Bone marrow (tissue), 2 donors: ENCODE results near the gene ACP1.

Source experiments
- DNase-seq, 2 donors: peaks; one replicate each; lab custom pipeline; 2025; lab: John Stamatoyannopoulos, UW

ACP1 gene

DNA sequence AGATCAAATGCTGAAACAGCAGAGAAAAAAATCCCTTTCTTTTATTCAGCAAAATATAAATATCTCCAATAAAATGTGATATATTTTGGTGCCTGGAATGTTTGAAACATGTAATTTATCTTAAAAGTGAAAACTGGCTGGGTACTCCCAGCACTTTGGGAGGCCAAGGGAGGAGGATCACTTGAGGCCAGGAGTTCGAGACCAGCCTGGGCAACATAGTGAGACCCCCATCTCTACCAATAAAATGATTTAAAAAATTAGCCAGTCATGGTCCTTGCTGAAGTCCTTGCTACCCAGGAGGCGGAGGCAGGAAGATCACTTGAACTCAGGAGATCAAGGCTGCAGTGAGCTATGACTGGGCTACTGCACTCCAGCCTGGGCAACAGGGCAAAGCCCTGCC is 9.6 kb upstream of the ACP1 start:
- no peak for DNase-seq

DNA sequence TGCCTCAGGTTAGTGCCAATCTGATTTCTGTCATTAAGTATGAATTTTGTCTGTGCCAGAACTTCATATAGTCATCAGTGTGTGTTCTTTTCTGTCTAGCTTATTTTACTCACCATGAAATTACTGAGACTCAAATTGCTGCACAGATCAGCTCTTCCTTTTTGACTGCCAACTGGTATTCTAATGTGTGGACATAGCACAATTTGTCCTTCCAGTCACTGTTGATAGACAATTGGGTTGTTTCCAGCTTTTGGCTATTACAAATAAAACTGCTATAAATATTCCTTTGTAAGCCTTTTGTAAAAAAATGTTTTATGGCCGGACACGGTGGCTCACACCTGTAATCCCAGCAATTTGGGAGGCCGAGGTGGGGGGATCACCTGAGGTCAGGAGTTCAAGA is 8.7 kb upstream of the ACP1 start:
- DNase-seq, result no peak

DNA sequence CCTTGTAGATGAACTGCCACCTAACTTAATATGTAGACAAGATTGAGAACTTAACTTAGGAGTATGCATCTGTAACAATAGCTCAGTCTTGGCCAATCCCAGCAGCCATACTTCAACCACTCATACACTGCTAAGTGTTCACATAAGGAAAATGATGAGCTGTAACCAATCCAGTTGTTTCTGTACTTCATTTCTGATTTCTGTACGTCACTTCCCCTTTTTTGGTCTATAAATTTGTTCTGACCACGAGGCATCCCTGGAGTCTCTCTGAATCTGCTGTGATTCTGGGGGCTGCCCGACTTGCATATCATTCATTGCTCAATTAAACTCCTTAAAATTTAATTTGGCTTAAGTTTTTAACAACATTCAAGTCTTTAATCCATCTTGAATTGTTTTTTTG is 7.3 kb upstream of the ACP1 start:
- DNase-seq, result no peak

- DNase-seq, result no peak
These were observed 6.9 kb upstream of the ACP1 start for GRCh38 chr2:257842-258241.

DNA sequence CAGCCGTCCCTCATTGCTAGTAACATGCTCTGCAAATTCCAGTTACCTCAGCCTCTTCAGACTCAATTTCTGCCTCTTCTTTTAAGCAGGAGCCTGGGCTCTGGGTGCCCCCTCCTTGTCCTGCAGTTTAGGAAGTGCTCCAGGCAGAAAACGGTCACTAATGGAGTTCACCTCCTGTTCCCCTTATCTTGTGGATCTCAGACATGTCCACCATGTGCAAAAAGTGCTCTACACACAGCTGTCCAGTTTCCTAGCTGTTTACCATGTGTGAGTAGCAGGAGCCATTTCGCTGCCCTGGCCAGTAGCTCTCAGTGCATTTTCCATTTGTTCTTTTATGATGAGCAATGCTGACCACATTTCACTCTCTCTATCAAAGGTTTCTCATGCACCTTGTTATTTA is 5.8 kb upstream of the ACP1 start:
- no peak for DNase-seq

DNA sequence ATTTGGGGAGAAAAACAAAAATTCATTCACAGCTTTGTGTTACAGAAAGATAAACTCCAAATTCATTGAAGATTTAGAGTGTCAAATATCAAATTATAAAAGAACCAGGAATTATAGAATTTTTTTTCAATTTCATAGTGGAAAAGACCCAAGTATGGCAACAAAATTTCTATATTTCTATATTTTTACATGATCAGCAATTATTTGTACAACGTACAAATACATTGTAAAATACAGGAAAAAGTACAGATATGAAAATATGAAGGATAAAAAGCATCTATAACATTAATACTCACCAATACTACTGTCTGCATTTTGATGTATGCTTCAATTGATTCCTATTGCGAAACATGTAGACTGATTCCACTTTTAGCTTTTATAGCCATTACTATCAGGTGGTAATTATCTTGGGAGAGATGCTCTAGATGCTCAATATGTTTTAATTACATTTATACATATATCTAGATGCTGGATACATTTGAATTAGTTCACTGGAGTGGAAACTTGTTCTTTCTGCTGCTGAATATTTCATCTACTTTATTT is 4.9 kb upstream of the ACP1 start:
- DNase-seq, result no peak

DNA sequence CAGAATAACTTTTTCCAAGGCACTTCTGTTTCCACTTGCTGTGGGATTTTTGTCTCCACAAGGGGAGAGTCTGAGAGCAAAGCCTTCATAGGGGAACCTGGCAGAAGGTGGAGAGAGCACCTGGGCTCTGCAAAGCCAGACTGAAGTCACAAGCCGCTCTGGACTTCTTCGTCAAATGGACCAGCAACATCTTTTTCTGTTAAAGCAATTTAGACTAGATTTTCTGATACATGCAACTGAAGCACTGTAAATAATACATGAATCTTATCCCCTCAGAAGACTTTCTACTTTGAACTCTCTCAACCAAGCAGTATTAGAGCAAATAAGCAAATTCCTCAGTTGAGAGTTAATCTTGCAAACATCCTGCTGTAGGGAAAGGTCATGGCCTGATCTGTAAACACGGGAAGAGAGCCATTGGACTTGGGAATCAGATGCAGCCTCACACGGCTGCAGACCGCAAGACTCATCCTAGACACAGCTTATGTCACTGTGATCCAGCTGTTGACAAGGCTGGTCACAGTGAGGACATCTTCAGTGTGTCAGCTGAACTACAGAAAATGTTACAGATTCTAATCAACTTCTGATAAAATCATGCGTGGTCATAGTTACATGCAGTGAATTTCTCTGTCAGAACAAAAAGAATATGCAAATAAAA is 4.1 kb upstream of the ACP1 start:
- DNase-seq, result no peak

DNA sequence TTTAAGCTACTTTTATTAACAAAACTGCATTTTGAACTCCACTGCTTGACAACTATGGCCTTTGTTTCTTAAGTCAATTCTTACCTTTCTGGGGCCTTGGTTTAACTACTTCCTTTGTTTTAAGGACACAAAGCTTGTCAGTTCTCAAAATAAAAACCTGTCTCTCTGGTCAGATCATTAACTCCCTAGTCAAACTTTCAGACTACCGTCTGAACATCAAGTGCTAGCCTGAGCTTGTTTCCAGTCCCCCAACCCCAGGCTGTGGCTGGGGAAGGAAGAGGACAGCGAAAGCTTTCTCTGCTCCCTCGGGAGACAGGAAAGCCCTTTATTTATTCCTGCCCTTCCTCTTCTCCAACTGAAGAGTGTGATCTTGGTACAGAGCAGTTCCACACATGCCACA is 2.6 kb upstream of the ACP1 start:
- no peak for DNase-seq

DNA sequence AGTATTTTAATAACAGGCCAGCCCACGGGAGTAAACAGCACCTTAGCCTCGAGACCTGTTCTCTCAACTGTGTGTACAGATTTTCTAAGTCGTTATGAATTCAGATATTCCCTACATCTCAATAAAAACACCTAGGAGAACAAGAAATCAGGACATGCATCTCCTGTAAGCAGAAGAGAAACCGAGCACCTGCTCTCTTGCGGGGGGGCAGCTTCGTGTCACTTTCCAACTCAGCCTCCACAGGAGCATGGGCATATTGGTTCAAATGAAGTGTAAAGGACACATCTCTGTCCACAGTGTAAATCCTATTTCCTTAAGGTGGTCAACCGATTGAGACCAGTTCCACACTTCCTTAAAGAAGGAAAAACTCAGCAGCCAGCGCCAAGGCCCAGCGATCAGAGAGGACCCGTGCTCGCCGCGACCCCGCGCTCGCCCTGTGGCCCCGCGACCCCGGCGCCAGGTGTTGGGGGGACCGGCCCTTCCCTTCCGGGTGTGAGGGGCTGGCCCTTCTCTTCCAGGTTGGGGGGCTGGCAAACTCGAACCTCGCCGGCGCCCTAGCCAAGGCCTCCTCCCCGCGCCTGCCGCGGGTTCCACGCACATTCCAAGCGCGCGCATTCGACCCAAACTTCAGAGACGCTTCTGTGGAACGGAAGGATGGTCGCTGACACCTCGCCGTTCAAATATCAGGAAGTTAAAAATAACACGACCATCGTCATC is 1.6 kb upstream of the ACP1 start:
- no peak for DNase-seq

DNA sequence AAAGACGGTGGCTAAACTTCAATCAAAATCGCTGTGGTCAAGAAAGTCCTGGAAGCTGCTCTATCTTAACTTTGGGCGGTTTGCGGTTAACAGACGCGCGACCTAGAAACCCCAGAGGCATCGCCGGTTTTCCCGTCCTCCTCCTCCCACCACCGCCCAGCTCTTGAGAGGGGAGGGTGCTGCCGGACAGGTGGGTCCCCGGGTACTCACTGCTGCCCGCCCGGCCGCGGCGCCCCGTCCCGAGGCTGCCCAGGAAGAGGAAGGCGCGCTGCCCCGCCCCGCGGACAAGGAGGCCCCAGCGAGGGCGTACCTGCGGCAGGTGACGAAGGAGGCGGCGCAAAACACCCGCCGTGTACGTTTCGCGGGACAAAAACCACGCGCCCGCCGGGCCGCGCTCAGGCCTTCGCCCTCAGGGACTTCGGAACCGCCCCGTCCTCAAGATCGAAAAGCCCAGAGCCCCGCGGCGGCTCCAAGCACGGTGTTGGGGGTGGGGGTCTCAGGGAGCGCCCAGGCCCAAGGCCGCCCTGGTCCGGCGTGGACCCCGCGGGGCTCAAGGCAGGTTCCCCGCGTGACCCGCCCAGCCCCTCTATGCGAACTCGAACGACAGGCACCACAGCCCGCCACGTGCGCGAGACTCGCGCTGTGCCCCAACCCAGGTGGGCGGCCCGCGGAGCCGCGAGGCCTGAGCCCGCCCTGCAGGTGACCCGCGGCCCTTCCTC is 814 bp upstream of the ACP1 start, which contains the start of gene SH3YL1:
TSS of gene SH3YL1 (minus strand) at position 259 of the 719 bp plus-strand sequence. CDS start at position 211, 48 bp downstream.
- DNase-seq, result no peak

GRCh38 chr2:268323-268722 is 3.6 kb downstream of the ACP1 start:
- no peak for DNase-seq

DNA sequence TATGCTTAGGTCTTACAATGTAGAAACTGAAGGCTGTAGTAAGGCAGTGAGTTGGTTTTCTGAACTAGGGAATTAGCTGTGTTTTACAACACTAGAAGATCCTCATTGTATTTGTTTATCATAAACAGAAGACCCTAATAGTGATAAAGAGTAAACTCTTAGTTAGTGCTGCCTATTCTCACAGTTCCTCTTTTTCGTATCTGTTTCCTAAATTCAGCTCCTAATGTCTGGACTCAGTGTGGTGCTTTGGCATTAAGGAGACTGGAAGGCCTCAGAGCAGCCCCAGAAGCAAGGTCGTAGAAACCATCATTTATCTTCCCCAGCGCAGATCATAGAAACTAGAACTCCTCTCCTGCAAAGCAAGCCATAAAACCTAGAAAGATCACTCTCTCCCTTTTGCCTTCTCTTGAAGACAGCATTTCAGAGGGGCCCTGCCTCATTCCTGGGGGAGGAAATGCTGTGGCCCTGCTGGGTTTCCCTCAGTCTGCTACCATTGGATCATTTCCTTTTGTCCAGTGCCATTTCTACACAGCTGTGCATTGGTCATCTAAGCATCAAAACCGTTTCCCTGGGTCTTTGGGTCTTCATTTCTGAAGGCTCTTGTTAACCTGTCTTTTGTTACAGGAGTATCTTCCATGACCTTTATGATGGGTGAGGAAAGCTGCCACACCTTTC is 4.7 kb downstream of the ACP1 start:
- no peak for DNase-seq

DNA sequence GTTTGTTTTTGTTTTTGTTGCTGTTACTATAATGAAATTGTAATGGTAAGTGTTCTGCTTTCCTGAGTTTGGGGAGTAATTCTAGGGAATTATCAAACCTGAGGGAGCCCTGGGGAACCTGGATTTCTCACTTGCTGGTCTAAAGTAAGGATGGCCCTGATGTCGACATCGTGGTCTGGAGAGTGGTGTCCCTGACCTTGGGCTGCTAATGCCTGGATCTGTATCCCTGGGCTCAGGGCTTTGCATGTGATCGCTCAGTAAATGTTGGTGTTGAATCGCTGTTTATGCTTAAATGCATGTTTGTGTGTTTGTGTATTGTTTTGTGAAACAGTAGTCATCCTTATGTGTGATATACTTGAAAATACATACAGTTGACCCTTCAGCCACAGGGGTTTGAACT is 6.1 kb downstream of the ACP1 start:
- no peak for DNase-seq

DNA sequence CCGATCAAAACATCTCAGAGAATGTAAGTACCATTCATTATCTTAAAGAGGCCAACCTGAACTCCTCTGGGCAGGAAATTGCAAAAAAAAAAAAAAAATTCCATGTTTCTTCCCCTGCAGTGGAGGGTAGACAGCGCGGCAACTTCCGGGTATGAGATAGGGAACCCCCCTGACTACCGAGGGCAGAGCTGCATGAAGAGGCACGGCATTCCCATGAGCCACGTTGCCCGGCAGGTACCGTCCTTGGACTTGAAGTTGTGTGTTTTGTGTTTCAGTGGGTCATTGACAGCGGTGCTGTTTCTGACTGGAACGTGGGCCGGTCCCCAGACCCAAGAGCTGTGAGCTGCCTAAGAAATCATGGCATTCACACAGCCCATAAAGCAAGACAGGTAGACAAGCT is 7.2 kb downstream of the ACP1 start:
- DNase-seq, result no peak

GRCh38 chr2:273333-273732 is 8.6 kb downstream of the ACP1 start:
- DNase-seq, result no peak

- no peak for DNase-seq
These were observed 9.8 kb downstream of the ACP1 start for GRCh38 chr2:274503-274902.

- no peak for DNase-seq
These were observed 10.7 kb downstream of the ACP1 start for GRCh38 chr2:275466-275865.

DNA sequence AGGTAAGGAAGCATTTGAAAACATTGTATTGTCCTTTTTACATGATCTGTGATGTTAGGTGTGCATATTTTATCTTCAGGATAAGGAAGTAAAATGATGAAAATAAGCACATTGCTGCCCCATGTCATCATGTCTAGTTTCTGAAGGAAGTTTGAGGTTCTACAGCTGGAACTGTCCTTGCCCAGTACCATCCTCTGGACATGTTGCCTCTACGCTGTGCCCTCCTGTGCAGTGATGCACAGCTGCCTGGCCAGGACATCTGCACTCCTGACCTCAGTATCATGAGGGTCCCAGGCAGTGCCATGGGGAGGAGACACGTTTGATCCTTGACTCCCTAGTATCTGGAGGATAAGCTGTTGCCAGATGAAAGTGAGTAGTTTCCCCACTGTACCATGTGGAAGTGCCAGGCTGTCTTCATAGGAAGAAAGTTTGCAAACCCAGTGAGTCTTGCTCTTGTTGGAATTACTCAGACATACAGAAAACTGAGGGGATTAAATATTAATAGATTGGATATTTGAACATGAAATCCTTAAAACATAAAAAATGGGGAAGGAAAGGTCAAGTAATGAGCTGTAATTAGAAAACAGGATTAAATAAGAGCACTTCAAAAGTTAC is 13.7 kb downstream of the ACP1 start:
- DNase-seq, result no peak

GRCh38 chr2:278927-279320 is 14.2 kb downstream of the ACP1 start:
- no peak for DNase-seq

DNA sequence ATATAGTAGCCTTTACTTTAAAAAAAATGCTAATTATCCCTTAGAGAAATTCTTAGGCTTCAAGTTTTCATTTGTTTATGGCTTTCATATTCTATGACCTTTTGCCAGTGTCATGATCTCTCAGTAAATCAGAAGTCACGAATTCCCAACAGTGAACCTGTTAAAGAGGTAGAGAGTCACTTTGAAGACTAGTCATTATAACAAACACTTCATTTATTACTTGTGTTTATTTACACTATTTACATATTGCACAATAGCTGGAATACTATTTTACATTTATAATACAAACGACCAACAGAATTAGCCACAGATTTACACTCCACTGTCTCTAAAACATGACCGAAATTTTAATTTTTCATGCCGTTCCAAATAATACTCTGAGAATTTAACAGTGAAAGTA is 14.6 kb downstream of the ACP1 start:
- no peak for DNase-seq

DNA sequence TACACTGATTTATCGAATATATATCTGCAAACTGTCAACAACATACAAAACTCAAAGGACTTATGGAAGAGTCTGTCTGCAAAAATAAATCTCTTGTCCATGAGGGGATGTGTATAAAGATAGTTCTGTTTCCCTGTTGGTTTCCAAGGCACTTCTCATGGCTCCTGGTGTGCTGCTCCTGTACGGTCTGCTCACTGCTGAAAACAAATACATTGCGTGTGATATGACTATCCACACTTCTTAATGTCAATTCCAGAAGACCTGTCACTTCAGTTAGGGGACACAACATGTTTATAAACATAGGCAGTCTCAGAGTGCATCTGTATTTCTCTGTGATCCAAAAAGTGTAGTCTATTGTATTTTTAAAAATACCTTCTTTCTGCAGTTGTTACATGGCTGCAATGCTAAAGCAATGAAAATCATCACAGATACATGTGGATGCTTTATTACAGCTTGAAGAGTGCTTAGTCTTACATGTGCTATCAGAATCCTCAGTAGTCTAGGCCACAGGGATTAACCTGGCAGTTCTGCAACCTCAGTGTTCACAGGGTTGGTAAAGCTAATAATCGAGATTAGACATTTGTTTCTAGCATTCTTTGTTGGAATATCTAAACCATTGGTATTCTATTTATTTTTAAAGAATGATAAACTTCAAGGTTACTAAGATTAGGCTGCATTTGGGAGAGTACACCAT is 15.4 kb downstream of the ACP1 start:
- no peak for DNase-seq
